HG03045 (cell line): Measurements from ENCODE around the gene AR.

Experiments used
- ATAC-seq: cut with Tn5 transposase; IDR thresholded peaks from one replicate; pipeline ENCODE4 v1.9.1; 2021; ENCODE audit warnings: mild to moderate bottlenecking, moderate library complexity; ENCODE audit not compliant: unreplicated experiment

AR gene, protein sequence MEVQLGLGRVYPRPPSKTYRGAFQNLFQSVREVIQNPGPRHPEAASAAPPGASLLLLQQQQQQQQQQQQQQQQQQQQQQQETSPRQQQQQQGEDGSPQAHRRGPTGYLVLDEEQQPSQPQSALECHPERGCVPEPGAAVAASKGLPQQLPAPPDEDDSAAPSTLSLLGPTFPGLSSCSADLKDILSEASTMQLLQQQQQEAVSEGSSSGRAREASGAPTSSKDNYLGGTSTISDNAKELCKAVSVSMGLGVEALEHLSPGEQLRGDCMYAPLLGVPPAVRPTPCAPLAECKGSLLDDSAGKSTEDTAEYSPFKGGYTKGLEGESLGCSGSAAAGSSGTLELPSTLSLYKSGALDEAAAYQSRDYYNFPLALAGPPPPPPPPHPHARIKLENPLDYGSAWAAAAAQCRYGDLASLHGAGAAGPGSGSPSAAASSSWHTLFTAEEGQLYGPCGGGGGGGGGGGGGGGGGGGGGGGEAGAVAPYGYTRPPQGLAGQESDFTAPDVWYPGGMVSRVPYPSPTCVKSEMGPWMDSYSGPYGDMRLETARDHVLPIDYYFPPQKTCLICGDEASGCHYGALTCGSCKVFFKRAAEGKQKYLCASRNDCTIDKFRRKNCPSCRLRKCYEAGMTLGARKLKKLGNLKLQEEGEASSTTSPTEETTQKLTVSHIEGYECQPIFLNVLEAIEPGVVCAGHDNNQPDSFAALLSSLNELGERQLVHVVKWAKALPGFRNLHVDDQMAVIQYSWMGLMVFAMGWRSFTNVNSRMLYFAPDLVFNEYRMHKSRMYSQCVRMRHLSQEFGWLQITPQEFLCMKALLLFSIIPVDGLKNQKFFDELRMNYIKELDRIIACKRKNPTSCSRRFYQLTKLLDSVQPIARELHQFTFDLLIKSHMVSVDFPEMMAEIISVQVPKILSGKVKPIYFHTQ

DNA sequence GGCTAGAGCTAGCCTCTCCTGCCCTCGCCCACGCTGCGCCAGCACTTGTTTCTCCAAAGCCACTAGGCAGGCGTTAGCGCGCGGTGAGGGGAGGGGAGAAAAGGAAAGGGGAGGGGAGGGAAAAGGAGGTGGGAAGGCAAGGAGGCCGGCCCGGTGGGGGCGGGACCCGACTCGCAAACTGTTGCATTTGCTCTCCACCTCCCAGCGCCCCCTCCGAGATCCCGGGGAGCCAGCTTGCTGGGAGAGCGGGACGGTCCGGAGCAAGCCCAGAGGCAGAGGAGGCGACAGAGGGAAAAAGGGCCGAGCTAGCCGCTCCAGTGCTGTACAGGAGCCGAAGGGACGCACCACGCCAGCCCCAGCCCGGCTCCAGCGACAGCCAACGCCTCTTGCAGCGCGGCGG lies at the start of gene AR:
TSS of gene AR (plus strand) at position 204 of the 400 bp plus-strand sequence. CDS start 1,126 bp downstream, outside the sequence.
- ATAC-seq: no peak

DNA sequence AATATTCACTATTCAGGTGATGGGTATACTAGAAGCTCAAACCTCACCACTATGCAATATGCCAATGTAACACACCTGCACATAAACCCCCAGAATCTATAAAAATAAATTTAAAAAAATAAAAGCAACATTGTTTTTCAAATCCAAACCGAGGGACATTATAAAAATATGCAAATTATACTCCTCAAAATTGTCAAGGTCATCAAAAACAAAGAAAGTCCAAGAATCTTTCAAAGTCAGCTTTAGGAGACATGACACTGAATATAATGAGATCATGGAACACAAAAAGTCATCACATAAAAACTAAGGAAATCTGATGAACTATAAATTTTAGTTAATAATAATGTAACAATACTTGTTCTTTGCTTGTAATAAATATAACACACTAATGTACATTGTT lies 43.2 kb upstream of the AR start:
- no peak for ATAC-seq

DNA sequence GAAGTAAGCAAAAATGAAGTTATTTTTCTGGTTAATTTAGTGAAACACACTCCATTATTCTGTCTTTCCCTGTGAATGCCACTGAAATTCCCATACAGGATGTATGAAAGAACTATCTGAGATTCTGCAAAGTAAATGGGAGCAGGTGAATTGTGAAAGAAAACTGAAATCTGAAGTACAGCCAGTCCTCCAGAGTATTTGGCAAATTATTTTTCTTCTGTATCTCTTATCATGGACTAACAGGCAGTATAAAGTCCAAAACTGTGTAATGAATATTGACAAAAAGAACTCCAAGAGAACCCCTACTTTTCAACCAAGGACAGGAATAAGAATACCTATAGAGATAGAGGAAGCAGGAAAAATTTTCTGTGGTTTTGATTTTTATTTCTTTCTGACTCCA lies 40.8 kb upstream of the AR start:
- ATAC-seq: no peak

DNA sequence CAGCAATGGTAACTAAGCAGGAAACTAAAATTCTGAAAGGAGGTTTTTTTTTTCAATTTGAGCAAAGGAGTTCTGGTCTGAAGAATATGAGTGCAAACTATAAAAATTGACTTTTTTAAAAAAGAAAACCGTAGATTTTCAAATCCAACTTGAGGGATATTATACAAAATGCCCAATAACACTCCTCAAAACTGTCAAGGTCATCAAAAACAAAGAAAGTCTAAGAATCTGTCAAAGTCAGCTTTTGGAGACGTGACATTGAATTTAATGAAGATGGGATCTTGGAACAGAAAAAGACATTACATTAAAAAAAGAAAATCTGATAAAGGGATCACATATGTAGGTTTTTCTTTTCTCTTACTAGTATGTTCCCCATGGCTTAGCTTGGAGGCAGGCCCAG lies 40.4 kb upstream of the AR start:
- ATAC-seq: no peak

DNA sequence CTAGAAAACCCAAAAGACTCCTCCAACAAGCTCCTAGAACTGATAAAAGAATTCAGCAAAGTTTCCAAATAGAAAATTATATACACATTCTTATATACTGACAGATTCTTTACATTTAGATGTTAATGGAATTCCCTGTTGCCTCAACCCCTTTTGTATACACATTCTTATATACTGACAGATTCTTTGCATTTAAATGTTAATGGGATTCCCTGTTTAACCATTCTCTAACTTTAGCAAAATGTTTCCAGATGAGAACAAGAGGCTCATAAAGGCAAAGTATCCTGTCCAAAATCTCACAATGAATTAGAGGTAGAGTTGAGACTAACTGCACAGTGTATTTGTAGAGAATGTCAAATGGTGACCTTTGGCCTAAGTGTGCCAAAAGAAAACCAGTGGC lies 23.1 kb upstream of the AR start:
- no peak for ATAC-seq

DNA sequence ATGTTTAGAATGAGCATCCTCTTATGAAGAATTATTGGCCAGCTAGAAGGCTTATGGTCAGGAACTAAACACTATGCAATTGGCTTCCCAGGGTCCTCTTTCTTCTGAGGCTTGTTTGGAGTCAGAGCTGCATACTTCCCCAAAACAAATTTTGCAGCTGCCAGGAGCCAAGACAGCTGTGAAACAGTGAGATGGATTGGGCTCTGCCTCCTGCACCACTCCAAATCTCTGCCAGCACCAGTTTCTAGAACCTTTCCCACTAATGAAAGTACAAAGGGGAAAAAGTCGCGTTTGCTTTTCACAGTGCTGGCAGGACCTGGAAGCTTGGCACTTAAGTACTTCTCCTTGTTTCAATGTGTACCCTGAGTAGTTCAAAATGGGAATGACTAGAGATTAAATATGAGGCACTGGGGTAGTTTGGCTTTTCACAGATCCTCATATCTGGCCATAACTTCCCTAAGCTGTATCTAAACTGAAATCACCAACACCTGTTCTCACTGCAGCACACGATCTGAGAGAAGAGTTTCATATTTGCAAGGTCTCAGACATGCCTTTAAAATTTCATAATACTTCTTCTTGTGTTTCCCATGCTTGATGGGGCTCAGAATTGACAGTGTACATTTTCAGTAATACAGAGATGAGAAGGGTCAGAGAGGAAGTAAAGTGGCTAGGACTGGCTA lies 20.7 kb upstream of the AR start:
- no peak for ATAC-seq

DNA sequence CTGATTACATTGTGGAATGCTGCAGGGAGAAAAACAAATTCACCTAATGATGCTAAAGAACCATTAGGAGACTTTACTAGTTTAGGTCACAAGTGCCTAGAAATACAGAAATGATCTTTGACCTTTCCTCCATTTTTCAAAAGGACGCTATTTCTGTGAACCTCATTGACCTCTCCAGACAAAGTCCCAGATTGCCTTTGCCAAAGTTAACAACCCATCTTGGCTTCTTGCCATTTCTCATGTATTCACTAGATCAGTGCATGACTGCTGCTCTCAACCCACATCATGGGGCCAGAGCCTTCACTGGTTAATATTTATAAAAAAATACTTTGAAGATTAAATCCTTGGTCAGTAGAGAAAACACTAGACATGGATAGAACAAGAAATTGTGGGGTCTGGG lies 19.9 kb upstream of the AR start:
- ATAC-seq: no peak

DNA sequence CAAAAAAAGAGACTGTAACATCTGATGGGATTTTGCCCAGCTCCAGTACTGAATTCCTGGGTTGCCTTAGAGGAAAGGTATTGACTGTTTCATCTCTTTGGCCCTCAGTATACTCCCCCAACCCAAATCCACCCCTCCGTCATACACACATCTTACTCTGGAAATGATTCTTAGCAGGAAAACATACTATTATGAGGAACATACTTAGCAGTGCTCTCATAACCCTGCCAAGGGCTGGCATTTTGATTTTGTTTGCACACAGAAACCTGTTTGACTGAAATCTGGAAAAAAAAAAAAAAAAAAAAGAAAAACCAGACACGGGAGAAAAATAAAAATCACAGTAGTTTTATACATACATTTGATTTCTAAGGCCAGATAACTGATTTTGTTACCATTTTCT lies 19.4 kb upstream of the AR start:
- ATAC-seq: no peak

DNA sequence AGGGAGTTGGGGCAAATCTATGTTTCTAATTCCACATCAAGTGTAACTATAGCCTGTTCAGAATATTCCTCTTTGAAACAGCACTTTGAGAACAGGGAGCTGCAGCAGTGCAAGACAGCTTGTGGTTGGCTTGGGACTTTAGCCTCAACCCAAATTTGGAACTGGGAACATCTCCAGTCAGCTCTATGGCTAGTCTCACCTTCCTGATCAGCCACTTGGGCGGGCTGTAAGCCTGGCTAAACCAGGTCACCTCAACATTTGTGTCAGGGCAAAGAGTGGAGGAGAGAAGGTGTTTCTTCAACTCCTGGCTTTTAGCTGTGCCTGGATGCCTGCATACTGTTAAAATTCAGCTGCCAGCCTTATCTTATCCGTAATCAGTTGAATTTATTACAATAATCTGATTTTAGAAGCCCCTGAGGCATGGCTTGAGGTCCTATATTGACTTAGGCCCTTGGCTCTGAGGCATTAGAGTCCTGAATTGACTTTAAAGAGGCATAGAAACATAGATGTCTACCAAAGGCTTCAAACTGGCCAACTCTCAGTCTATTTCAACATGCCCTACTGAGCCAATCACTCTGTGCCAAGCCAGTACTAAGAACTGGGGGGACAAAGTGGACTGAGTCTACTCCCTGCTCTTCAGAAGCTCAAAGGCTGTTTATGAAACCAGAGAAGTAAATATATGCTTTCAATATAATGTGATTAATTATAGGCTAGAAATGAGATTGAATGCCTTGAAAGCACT lies 18.7 kb upstream of the AR start:
- ATAC-seq: no peak

DNA sequence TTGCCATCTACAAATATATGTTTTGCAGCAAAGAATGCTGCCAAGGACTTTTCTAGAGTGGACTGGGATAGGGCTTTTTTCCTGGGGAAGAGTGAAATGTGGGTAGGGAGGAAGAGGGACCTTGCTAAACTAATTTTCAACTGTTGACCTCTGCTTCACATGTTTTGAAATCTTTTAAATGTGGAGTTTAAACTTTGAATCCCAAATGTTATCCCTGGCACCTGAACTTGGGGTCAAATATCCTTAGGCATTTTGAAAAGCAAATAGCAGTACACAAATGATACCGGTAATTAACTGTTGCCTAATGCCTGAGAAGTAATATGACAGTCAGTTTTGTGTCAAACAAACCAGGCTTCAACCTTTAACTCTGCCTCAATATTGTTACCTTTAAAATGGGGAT lies 7.3 kb upstream of the AR start:
- no peak for ATAC-seq

DNA sequence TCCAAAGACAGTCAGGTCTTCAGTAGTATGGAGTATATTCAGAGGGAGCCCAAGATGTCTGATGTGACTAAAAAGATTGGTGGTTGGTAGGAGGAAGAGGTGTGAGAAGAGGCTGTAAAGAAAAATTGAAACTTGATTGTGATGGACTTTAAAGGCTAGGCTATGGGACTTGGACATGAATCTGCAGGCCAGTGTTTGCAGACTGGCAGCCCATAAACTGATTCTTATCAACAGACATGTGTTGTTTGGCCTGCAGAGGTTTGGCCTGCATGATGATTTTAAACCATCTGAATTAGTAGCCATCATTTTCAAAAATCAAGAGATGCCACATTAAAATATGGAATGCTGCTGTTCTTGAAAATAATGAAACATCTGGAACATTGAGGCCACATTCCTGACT lies 5.4 kb upstream of the AR start:
- no peak for ATAC-seq

DNA sequence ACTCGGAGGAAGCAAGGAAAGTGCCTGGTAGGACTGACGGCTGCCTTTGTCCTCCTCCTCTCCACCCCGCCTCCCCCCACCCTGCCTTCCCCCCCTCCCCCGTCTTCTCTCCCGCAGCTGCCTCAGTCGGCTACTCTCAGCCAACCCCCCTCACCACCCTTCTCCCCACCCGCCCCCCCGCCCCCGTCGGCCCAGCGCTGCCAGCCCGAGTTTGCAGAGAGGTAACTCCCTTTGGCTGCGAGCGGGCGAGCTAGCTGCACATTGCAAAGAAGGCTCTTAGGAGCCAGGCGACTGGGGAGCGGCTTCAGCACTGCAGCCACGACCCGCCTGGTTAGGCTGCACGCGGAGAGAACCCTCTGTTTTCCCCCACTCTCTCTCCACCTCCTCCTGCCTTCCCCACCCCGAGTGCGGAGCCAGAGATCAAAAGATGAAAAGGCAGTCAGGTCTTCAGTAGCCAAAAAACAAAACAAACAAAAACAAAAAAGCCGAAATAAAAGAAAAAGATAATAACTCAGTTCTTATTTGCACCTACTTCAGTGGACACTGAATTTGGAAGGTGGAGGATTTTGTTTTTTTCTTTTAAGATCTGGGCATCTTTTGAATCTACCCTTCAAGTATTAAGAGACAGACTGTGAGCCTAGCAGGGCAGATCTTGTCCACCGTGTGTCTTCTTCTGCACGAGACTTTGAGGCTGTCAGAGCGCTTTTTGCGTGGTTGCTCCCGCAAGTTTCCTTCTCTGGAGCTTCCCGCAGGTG lies 637 bp downstream of the AR start:
- no peak for ATAC-seq

DNA sequence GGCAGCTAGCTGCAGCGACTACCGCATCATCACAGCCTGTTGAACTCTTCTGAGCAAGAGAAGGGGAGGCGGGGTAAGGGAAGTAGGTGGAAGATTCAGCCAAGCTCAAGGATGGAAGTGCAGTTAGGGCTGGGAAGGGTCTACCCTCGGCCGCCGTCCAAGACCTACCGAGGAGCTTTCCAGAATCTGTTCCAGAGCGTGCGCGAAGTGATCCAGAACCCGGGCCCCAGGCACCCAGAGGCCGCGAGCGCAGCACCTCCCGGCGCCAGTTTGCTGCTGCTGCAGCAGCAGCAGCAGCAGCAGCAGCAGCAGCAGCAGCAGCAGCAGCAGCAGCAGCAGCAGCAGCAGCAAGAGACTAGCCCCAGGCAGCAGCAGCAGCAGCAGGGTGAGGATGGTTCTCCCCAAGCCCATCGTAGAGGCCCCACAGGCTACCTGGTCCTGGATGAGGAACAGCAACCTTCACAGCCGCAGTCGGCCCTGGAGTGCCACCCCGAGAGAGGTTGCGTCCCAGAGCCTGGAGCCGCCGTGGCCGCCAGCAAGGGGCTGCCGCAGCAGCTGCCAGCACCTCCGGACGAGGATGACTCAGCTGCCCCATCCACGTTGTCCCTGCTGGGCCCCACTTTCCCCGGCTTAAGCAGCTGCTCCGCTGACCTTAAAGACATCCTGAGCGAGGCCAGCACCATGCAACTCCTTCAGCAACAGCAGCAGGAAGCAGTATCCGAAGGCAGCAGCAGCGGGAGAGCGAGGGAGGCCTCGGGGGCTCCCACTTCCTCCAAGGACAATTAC lies 1.4 kb downstream of the AR start:
- ATAC-seq: no peak

DNA sequence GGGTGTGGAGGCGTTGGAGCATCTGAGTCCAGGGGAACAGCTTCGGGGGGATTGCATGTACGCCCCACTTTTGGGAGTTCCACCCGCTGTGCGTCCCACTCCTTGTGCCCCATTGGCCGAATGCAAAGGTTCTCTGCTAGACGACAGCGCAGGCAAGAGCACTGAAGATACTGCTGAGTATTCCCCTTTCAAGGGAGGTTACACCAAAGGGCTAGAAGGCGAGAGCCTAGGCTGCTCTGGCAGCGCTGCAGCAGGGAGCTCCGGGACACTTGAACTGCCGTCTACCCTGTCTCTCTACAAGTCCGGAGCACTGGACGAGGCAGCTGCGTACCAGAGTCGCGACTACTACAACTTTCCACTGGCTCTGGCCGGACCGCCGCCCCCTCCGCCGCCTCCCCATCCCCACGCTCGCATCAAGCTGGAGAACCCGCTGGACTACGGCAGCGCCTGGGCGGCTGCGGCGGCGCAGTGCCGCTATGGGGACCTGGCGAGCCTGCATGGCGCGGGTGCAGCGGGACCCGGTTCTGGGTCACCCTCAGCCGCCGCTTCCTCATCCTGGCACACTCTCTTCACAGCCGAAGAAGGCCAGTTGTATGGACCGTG lies 2.2 kb downstream of the AR start:
- ATAC-seq: no peak

DNA sequence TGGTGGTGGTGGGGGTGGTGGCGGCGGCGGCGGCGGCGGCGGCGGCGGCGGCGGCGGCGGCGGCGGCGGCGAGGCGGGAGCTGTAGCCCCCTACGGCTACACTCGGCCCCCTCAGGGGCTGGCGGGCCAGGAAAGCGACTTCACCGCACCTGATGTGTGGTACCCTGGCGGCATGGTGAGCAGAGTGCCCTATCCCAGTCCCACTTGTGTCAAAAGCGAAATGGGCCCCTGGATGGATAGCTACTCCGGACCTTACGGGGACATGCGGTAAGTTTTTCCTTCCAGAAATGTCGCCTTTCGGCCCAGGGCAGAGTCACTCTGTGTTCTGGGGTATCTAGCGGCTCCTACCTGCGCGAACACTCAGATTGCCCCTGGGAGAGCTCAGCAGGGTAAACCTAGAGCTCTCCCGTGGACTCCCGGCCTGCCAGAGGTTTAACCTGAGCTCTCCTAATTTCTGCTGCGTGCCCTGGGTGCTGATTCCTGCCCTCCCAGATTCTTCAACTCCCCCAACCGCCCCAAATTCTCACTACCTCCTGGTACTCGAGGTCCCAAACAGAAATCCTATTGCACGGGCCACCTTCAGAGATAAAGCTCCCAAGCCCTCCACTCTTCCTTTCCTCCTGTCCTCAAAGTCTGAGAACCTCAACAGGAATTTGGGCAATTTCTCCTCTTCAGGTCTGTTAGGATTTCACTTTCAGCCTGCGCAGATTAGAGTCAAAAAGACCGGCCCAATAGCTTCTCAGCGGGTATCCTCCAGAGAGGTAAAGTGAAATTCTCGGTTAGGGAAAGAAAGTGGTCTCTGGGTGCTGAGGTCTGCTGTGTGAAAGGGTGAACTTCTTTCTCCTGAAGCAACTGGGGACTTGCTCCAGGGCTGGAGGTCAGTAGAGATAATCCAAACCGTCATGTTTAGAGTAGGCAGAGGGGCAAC lies 2.9 kb downstream of the AR start:
- no peak for ATAC-seq

DNA sequence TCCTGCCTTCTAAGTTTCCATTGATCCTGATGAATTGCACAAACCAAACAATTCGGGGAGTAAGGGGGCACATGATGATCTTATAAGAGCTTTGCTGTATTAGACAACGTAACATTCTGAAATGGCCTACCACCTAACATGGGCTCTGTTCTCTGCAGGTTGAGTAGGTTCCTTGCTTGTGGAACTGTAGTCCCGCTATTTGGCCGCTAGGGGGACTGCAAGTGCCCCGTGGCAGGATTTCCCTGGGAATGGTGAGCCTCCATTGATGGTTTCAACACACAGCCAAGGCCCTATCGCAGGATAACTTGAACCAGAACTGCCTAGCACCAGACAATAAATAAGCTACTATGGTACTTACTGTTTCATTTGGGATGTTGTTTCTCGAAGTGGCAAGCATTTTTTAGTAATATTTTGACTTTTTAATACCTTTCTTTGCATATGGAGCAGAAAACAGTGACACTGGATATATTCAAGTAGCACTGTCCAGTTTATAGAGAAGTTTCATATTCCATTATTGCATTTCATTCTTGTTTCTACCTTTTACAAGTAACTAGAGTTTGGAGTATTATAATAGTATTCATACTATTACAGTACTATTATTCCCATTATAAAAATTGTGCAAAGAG lies 11.9 kb downstream of the AR start:
- no peak for ATAC-seq

DNA sequence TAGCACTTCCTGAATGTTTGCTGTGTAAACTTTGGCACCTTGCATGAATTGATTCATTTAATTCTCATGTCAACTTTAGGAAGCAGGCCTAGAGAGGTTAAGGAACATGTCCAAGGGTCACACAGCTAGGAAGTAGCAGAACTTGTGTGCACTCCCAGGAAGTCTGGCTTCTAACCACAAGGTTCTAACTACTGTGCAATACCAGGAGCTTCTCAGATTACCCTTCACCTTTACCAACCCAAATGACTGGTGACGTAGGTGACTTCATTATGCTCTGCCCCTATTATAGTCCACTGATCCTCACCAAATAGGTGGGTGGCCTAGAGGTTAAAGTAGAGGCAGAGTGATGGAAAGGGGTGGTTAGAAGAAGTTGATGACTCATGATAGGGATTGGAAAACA lies 14.4 kb downstream of the AR start:
- ATAC-seq: no peak
